Liver (tissue), 9 donors: ENCODE results near the gene FLT1. TPM values are rescaled to one million over a fixed set of nuclear protein-coding genes. Genes with fewer than 3 reads are reported as not detected.

ENCODE experiments used
- DNase-seq: peaks from one replicate; pipeline ENCODE4 v3.0.0-alpha.2; 2017; ENCODE audit warnings: low spot score
- H3K27ac ChIP-seq, 2 donors: one replicate each; pipeline ENCODE4 v1.7.0; 2013; ENCODE audit warnings: inconsistent platforms in 2 of 2, low read length in 2 of 2, control low read depth in 1 of 2, low read depth in 1 of 2, mild to moderate bottlenecking in 1 of 2
- H3K27me3 ChIP-seq, 4 donors: one replicate each; pipeline versions ENCODE4 v1.6.1 to v1.7.0; 2013; ENCODE audit warnings: low read length in 3 of 4, inconsistent platforms in 1 of 4, mild to moderate bottlenecking in 1 of 4, moderate library complexity in 1 of 4; ENCODE audit not compliant: control insufficient read depth in 4 of 4, insufficient read depth in 4 of 4
- H3K36me3 ChIP-seq, 4 donors: one replicate each; pipeline versions ENCODE4 v1.6.1 to v1.7.0; 2013; ENCODE audit warnings: low read length in 3 of 4, mild to moderate bottlenecking in 3 of 4, low read depth in 1 of 4, moderate library complexity in 1 of 4; ENCODE audit not compliant: control insufficient read depth in 4 of 4, insufficient read depth in 3 of 4
- H3K4me1 ChIP-seq, 4 donors: one replicate each; pipeline versions ENCODE4 v1.6.1 to v1.7.0; 2013; ENCODE audit warnings: low read length in 3 of 4, mild to moderate bottlenecking in 3 of 4, moderate library complexity in 1 of 4; ENCODE audit not compliant: control insufficient read depth in 4 of 4, insufficient read depth in 4 of 4
- H3K4me3 ChIP-seq, 3 donors: one replicate each; pipeline versions ENCODE4 v1.6.1 to v1.7.0; 2013; ENCODE audit warnings: low read length in 3 of 3, control low read depth in 1 of 3, low read depth in 1 of 3, mild to moderate bottlenecking in 1 of 3
- H3K9ac ChIP-seq, 2 donors: one replicate each; pipeline ENCODE4 v1.7.0; 2013; ENCODE audit warnings: low read length in 2 of 2, mild to moderate bottlenecking in 2 of 2, moderate library complexity in 2 of 2, control low read depth in 1 of 2, low read depth in 1 of 2
- H3K9me3 ChIP-seq, 4 donors: one replicate each; pipeline versions ENCODE4 v1.6.1 to v1.7.0; 2013; ENCODE audit warnings: low read length in 3 of 4; ENCODE audit not compliant: control insufficient read depth in 4 of 4
- EGR1 ChIP-seq, 2 donors: IDR thresholded peaks; 2 replicates each; pipeline ENCODE4 v1.6.1; 2016 to 2018; ENCODE audit warnings: antibody characterized with exemption in 2 of 2, low read depth in 2 of 2
- FOXA1 ChIP-seq: IDR thresholded peaks from 2 replicates; pipeline ENCODE4 v1.6.1; 2016; ENCODE audit warnings: antibody characterized with exemption
- FOXA2 ChIP-seq: IDR thresholded peaks from 2 replicates; pipeline ENCODE4 v1.6.1; 2016; ENCODE audit warnings: antibody characterized with exemption
- GABPA ChIP-seq, 2 donors: IDR thresholded peaks in 1 of 2; conservative IDR thresholded peaks in 1 of 2; 2 replicates each; pipeline ENCODE4 v1.6.1; 2016; ENCODE audit warnings: antibody characterized with exemption in 2 of 2, mild to moderate bottlenecking in 1 of 2, moderate library complexity in 1 of 2
- HNF4A ChIP-seq, 2 donors: conservative IDR thresholded peaks; 2 replicates each; pipeline ENCODE4 v1.6.1; 2016; ENCODE audit warnings: antibody characterized with exemption in 2 of 2, mild to moderate bottlenecking in 2 of 2
- HNF4G ChIP-seq: IDR thresholded peaks from 2 replicates; pipeline ENCODE4 v1.6.1; 2016; ENCODE audit warnings: antibody characterized with exemption
- JUND ChIP-seq, 2 donors: IDR thresholded peaks; 2 replicates each; pipeline ENCODE4 v1.6.1; 2016; ENCODE audit warnings: antibody characterized with exemption in 2 of 2
- MAX ChIP-seq: IDR thresholded peaks from 2 replicates; pipeline ENCODE4 v1.6.1; 2016; ENCODE audit warnings: antibody characterized with exemption
- NR2F2 ChIP-seq: IDR thresholded peaks from 2 replicates; pipeline ENCODE4 v1.6.1; 2016; ENCODE audit warnings: antibody characterized with exemption
- RAD21 ChIP-seq, 2 donors: IDR thresholded peaks; 2 replicates each; pipeline ENCODE4 v1.6.1; 2016; ENCODE audit warnings: antibody characterized with exemption in 2 of 2, mild to moderate bottlenecking in 2 of 2
- REST ChIP-seq: IDR thresholded peaks from 2 replicates; pipeline ENCODE4 v1.6.1; 2016; ENCODE audit warnings: antibody characterized with exemption, mild to moderate bottlenecking
- RXRA ChIP-seq, 2 donors: IDR thresholded peaks; 2 replicates each; pipeline ENCODE4 v1.6.1; 2017 to 2018; ENCODE audit warnings: antibody characterized with exemption in 2 of 2, mild to moderate bottlenecking in 1 of 2
- SP1 ChIP-seq: IDR thresholded peaks from 2 replicates; pipeline ENCODE4 v1.6.1; 2018; ENCODE audit warnings: antibody characterized with exemption, mild to moderate bottlenecking
- TAF1 ChIP-seq: conservative IDR thresholded peaks from 2 replicates; pipeline ENCODE4 v1.6.1; 2016; ENCODE audit warnings: antibody characterized with exemption, mild to moderate bottlenecking
- YY1 ChIP-seq: IDR thresholded peaks from 2 replicates; pipeline ENCODE4 v1.6.1; 2016; ENCODE audit warnings: antibody characterized with exemption, mild to moderate bottlenecking
- ZBTB33 ChIP-seq: IDR thresholded peaks from 2 replicates; pipeline ENCODE4 v1.6.1; 2016; ENCODE audit warnings: antibody characterized with exemption
- WGBS: extraction: QIAGEN DNeasy Blood & Tissue Kit; methylation state at CpG from one replicate; pipeline ENCODE4 v1.1.7; 2013; 5-methylcytosine and 5-hydroxymethylcytosine counted together
- polyA plus RNA-seq, 2 donors: library from polyadenylated mRNA; stranded (reverse) in 1 of 2; unstranded in 1 of 2; fragments of 200-250 nt in 1 of 2; fragments of >200 nt in 1 of 2; fragmentation: Nextera tagmentation in 1 of 2; extraction: Ambion mirVana in 1 of 2; gene quantifications; one replicate each; pipeline versions ENCODE4 v1.2.1 to v1.2.3, GENCODE V29; 2013 to 2015
- total RNA-seq, 2 donors: library from RNA; depleted of rRNA; stranded (reverse); fragments of >200 nt; gene quantifications; one replicate each; pipeline ENCODE4 v1.2.3, GENCODE V29; 2014
- TF ChIP-seq, protein P1 (sequence below): fragments of 150-350 bp; IDR thresholded peaks from 2 replicates; pipeline ENCODE4 v1.5.1; 2017; ENCODE audit warnings: improper control_type of control experiment, low read depth, low read length; ENCODE audit not compliant: missing input control
- TF ChIP-seq, protein P2 (sequence below): IDR thresholded peaks from 2 replicates; pipeline ENCODE4 v1.6.1; 2016; ENCODE audit warnings: antibody characterized with exemption
- donor health status: healthy.
- donor health status: healthy.
- donor health status: healthy.
- donor health status: healthy.
- donor health status: healthy.

Gene FLT1
- total and polyA plus RNA-seq, 4 donors = 4.1 to 19.7 (median 9.3) TPM

DNA sequence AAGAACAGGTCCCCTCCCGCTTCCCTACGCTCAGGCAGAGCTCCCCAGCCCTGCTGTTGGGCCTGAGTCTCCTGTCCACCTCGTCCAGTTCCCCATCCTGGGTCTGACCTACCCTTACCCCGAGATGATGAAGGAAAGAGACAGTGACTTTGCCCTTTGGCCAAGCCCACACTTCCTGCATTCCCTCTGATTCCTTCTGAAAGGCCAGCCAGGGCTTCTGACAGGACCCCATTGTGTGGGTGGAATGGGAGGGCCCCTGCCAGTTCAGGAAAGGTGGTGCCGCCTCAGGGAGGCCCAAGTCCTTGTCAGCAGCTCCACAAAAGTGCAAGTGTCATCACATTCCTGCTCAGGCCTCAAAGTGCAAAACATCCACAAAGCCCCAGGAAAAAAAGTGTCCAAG is 178.8 kb downstream of the FLT1 start:
- Histone ChIP-seq H3K36me3 (no peaks in the 10 kb centered on the region), H3K9ac (no peak overlapping the region), H3K27ac (no peak overlapping the region), H3K9me3 (no peaks in the 10 kb centered on the region), H3K4me1 (peaks cover 0 to 1% (median 0%) of the 10 kb centered on the region in 4 donors), H3K4me3 (no peak overlapping the region), H3K27me3 (no peaks in the 10 kb centered on the region)
- DNase-seq = no peak
- TF ChIP-seq, protein P1, sequence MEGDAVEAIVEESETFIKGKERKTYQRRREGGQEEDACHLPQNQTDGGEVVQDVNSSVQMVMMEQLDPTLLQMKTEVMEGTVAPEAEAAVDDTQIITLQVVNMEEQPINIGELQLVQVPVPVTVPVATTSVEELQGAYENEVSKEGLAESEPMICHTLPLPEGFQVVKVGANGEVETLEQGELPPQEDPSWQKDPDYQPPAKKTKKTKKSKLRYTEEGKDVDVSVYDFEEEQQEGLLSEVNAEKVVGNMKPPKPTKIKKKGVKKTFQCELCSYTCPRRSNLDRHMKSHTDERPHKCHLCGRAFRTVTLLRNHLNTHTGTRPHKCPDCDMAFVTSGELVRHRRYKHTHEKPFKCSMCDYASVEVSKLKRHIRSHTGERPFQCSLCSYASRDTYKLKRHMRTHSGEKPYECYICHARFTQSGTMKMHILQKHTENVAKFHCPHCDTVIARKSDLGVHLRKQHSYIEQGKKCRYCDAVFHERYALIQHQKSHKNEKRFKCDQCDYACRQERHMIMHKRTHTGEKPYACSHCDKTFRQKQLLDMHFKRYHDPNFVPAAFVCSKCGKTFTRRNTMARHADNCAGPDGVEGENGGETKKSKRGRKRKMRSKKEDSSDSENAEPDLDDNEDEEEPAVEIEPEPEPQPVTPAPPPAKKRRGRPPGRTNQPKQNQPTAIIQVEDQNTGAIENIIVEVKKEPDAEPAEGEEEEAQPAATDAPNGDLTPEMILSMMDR = no peak
- peak; percentile 33 for TF ChIP-seq NR2F2
- WGBS = 62% methylated on average over 5 of the region's 5 CpGs

DNA sequence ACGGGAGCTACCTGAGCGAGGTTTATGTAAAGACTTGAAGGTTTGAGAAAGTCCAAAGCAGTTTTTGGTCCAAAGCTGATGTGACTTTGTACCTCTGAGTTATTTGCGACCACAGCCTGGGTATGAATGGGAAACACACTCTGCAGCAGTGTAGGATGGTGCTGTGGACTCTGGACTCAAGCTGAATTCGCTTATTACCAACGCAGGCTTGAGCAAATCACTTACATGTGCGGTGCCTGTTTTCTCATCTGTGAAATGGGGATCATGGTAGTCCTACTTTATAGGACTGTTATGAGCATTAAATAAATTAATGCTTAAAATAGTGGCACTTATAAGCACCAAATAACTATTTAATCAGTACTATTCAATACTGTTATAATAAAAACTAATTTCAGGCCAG is 180.0 kb downstream of the FLT1 start:
- H3K4me1 ChIP-seq = no peaks in the 10 kb centered on the region
- no peaks in the 10 kb centered on the region for H3K36me3 ChIP-seq
- no peak for DNase-seq
- 73% methylated on average over 6 of the region's 6 CpGs for WGBS
- no peak overlapping the region for H3K9ac ChIP-seq
- H3K27ac ChIP-seq = no peak overlapping the region
- H3K4me3 ChIP-seq = no peak overlapping the region
- TF ChIP-seq REST (no peak), EGR1 (IDR thresholded peaks at IDR 0.05; ENCODE audit: low read depth in 2 of 2) (no peak), MAX (no peak), ZBTB33 (no peak), HNF4G (no peak), NR2F2 (no peak), FOXA1 (no peak), TAF1 (no peak), FOXA2 (no peak), YY1 (no peak), RAD21 (IDR thresholded peaks at IDR 0.05) (no peak), RXRA (IDR thresholded peaks at IDR 0.05) (no peak), GABPA (IDR thresholded peaks at IDR 0.05 in 1 of 2, conservative IDR thresholded peaks at IDR 0.05 in 1 of 2) (no peak), HNF4A (conservative IDR thresholded peaks at IDR 0.05) (no peak), JUND (IDR thresholded peaks at IDR 0.05) (no peak), SP1 (no peak)
- TF ChIP-seq, protein P1 = no peak
- TF ChIP-seq, protein P2, sequence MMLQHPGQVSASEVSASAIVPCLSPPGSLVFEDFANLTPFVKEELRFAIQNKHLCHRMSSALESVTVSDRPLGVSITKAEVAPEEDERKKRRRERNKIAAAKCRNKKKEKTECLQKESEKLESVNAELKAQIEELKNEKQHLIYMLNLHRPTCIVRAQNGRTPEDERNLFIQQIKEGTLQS = no peak
- no peaks in the 10 kb centered on the region for H3K27me3 ChIP-seq
- no peaks in the 10 kb centered on the region for H3K9me3 ChIP-seq
